SK-N-MC (cell line): Measurements from ENCODE around the gene TCF7L1.

Experiments
- DNase-seq: peaks from one replicate; pipeline ENCODE4 v3.0.0-alpha.2; 2011; ENCODE audit warnings: low read depth, low spot score
- H3K27ac ChIP-seq: fragments of 200-600 bp; sonication (generic); 2 replicates; pipeline ENCODE4 v1.5.1; 2016; ENCODE audit warnings: mixed run types
- H3K36me3 ChIP-seq: fragments of 200-600 bp; sonication (generic); 2 replicates; pipeline ENCODE4 v1.6.1; 2017; ENCODE audit warnings: antibody characterized with exemption, low read length, mixed read lengths; ENCODE audit not compliant: insufficient read depth
- H3K4me3 ChIP-seq: fragments of 200-600 bp; sonication (generic); 2 replicates; pipeline ENCODE4 v1.5.1; 2016
- H3K9ac ChIP-seq: fragments of 200-600 bp; sonication (generic); 2 replicates; pipeline ENCODE4 v1.8.0; 2017; ENCODE audit warnings: mixed run types, mixed read lengths; ENCODE audit not compliant: insufficient read length
- H3K9me3 ChIP-seq: fragments of 200-600 bp; sonication (generic); 2 replicates; pipeline ENCODE4 v1.6.1; 2017; ENCODE audit warnings: low read depth, mild to moderate bottlenecking, antibody characterized with exemption, low read length, moderate library complexity, mixed read lengths
- EZH2 ChIP-seq: fragments of 200-600 bp; sonication (generic); IDR thresholded peaks from one replicate; pipeline ENCODE4 v1.6.1; 2017; ENCODE audit warnings: antibody characterized with exemption
- FOXP2 ChIP-seq: optimal IDR thresholded peaks from 2 replicates; pipeline ENCODE3; 2011; ENCODE audit warnings: mild to moderate bottlenecking, moderate library complexity; ENCODE audit not compliant: insufficient read depth; ENCODE audit errors: extremely low read length, control extremely low read depth
- POLR2AphosphoS5 ChIP-seq: IDR thresholded peaks from 2 replicates; pipeline ENCODE4 v1.6.1; 2012; ENCODE audit warnings: mild to moderate bottlenecking, low read depth, low read length, borderline replicate concordance

TCF7L1 gene

GRCh38 chr2:85181844-85182456 is 48.8 kb downstream of the TCF7L1 start:
- no peaks in the 10 kb centered on the region for H3K36me3 ChIP-seq
- no peak overlapping the region for H3K9ac ChIP-seq
- H3K27ac ChIP-seq = no peak overlapping the region
- no peaks in the 10 kb centered on the region for H3K9me3 ChIP-seq
- TF ChIP-seq FOXP2 (no peak), EZH2 (no peak), POLR2AphosphoS5 (no peak)
- H3K4me3 ChIP-seq = no peak overlapping the region
- no peak for DNase-seq

- no peak for DNase-seq
- Histone ChIP-seq H3K4me3 (no peak overlapping the region), H3K9me3 (no peaks in the 10 kb centered on the region), H3K9ac (no peak overlapping the region), H3K36me3 (no peaks in the 10 kb centered on the region), H3K27ac (no peak overlapping the region)
- TF ChIP-seq POLR2AphosphoS5 (no peak), FOXP2 (no peak), EZH2 (no peak)
Measured at GRCh38 chr2:85183076-85183475, 49.9 kb downstream of the TCF7L1 start.

GRCh38 chr2:85183479-85183878 is 50.3 kb downstream of the TCF7L1 start:
- DNase-seq = no peak
- no peaks in the 10 kb centered on the region for H3K36me3 ChIP-seq
- TF ChIP-seq POLR2AphosphoS5 (no peak), FOXP2 (no peak), EZH2 (no peak)

GRCh38 chr2:85184231-85184630 is 51.0 kb downstream of the TCF7L1 start:
- Histone ChIP-seq H3K36me3 (no peaks in the 10 kb centered on the region), H3K9me3 (no peaks in the 10 kb centered on the region), H3K9ac (no peak overlapping the region), H3K27ac (no peak overlapping the region), H3K4me3 (no peak overlapping the region)
- no peak for DNase-seq
- TF ChIP-seq EZH2 (no peak), POLR2AphosphoS5 (no peak), FOXP2 (no peak)

More at GRCh38 chr2:85183479-85183878, 50.3 kb downstream of the TCF7L1 start:
- Histone ChIP-seq H3K27ac (no peak overlapping the region), H3K9me3 (no peaks in the 10 kb centered on the region), H3K4me3 (no peak overlapping the region), H3K9ac (no peak overlapping the region)

- TF ChIP-seq EZH2 = no peak
- no peak for TF ChIP-seq FOXP2
- TF ChIP-seq POLR2AphosphoS5 = no peak
- Histone ChIP-seq H3K9me3 (no peaks in the 10 kb centered on the region), H3K36me3 (no peaks in the 10 kb centered on the region), H3K4me3 (no peak overlapping the region), H3K27ac (no peak overlapping the region), H3K9ac (no peak overlapping the region)
- no peak for DNase-seq
Measured at GRCh38 chr2:85184990-85185389, 51.8 kb downstream of the TCF7L1 start.

- Histone ChIP-seq H3K27ac (no peak overlapping the region), H3K4me3 (no peak overlapping the region), H3K36me3 (no peaks in the 10 kb centered on the region), H3K9me3 (no peaks in the 10 kb centered on the region), H3K9ac (no peak overlapping the region)
- DNase-seq = no peak
- TF ChIP-seq EZH2 (no peak), FOXP2 (no peak), POLR2AphosphoS5 (no peak)
Measured at GRCh38 chr2:85185431-85185940, 52.3 kb downstream of the TCF7L1 start.

GRCh38 chr2:85187069-85187468 is 53.9 kb downstream of the TCF7L1 start:
- no peak overlapping the region for H3K27ac ChIP-seq
- DNase-seq = no peak
- H3K9ac ChIP-seq = no peak overlapping the region
- no peaks in the 10 kb centered on the region for H3K9me3 ChIP-seq
- H3K36me3 ChIP-seq = no peaks in the 10 kb centered on the region
- no peak overlapping the region for H3K4me3 ChIP-seq
- TF ChIP-seq POLR2AphosphoS5 = no peak
- no peak for TF ChIP-seq EZH2

- H3K9me3 ChIP-seq = no peaks in the 10 kb centered on the region
- DNase-seq = no peak
Measured at GRCh38 chr2:85188852-85189251, 55.7 kb downstream of the TCF7L1 start.

GRCh38 chr2:85189606-85190270 is 56.5 kb downstream of the TCF7L1 start:
- DNase-seq = no peak
- Histone ChIP-seq H3K36me3 (no peaks in the 10 kb centered on the region), H3K9ac (no peak overlapping the region), H3K4me3 (no peak overlapping the region), H3K27ac (no peak overlapping the region), H3K9me3 (no peaks in the 10 kb centered on the region)
- TF ChIP-seq EZH2 (no peak), FOXP2 (no peak), POLR2AphosphoS5 (no peak)

More at GRCh38 chr2:85188852-85189251, 55.7 kb downstream of the TCF7L1 start:
- Histone ChIP-seq H3K4me3 (peak overlapping the region; percentile 31), H3K36me3 (no peaks in the 10 kb centered on the region), H3K27ac (no peak overlapping the region), H3K9ac (no peak overlapping the region)
- TF ChIP-seq FOXP2 = no peak
- TF ChIP-seq EZH2 = no peak
- no peak for TF ChIP-seq POLR2AphosphoS5
